Measurements from ENCODE around the gene AJUBA.

Gene AJUBA

GRCh38 chr14:22973217-22974032, 8.9 kb downstream of the AJUBA start:
- no peak overlapping the region for H2AFZ ChIP-seq (ENCODE audit: low read depth, low read length)
- peaks cover 41% of the 10 kb centered on the region for H3K36me3 ChIP-seq (ENCODE audit: insufficient read depth, low read length)
- H3K27me3 ChIP-seq (ENCODE audit: insufficient read depth, low read length, poor library complexity): no peaks in the 10 kb centered on the region
- no peaks in the 10 kb centered on the region for H3K79me2 ChIP-seq (ENCODE audit: insufficient read depth, low read length)
- H3K4me2 ChIP-seq (ENCODE audit: insufficient read depth, low read length): no peak overlapping the region
- H3K4me3 ChIP-seq (ENCODE audit: low read depth in 1 of 2, low read length in 2 of 2): no peak overlapping the region
- no peak overlapping the region for H3K9ac ChIP-seq (ENCODE audit: low read depth, low read length)
- TF ChIP-seq CTCF (IDR thresholded peaks at IDR 0.05; ENCODE audit: borderline replicate concordance, extremely low read depth, low read length, poor library complexity, severe bottlenecking) (peak; percentile 77), EZH2 (IDR thresholded peaks at IDR 0.05; ENCODE audit: borderline replicate concordance, low read depth, low read length, severe bottlenecking) (no peak)
- ATAC-seq (ENCODE audit: insufficient read depth, low read depth) (peak; percentile 77), DNase-seq (peak; percentile 42)
- peaks cover 5% of the 10 kb centered on the region for H4K20me1 ChIP-seq (ENCODE audit: insufficient read depth, low read length)
- no peak overlapping the region for H3K27ac ChIP-seq (ENCODE audit: low read length)
- 0 out of 2 replicates have a peak, but pooled peaks cover 3% of the 10 kb centered on the region for H3K4me1 ChIP-seq (ENCODE audit: insufficient read depth, low read length)
- no peaks in the 10 kb centered on the region for H3K9me3 ChIP-seq (ENCODE audit: insufficient read depth, low read length, severe bottlenecking)

- no peaks in the 10 kb centered on the region for H3K9me3 ChIP-seq (ENCODE audit: insufficient read depth, low read length, severe bottlenecking)
- H3K4me3 ChIP-seq (ENCODE audit: low read depth in 1 of 2, low read length in 2 of 2): no peak overlapping the region
- no peak overlapping the region for H2AFZ ChIP-seq (ENCODE audit: low read depth, low read length)
- no peak overlapping the region for H3K9ac ChIP-seq (ENCODE audit: low read depth, low read length)
- no peaks in the 10 kb centered on the region for H3K4me1 ChIP-seq (ENCODE audit: insufficient read depth, low read length)
- H3K4me2 ChIP-seq (ENCODE audit: insufficient read depth, low read length): no peak overlapping the region
- H3K79me2 ChIP-seq (ENCODE audit: insufficient read depth, low read length): no peaks in the 10 kb centered on the region
- no peaks in the 10 kb centered on the region for H3K27me3 ChIP-seq (ENCODE audit: insufficient read depth, low read length, poor library complexity)
- H3K36me3 ChIP-seq (ENCODE audit: insufficient read depth, low read length): peaks cover 36% of the 10 kb centered on the region
- DNase-seq: no peak
- ATAC-seq (ENCODE audit: insufficient read depth, low read depth): no peak
- peaks cover 5% of the 10 kb centered on the region for H4K20me1 ChIP-seq (ENCODE audit: insufficient read depth, low read length)
- no peak overlapping the region for H3K27ac ChIP-seq (ENCODE audit: low read length)
- TF ChIP-seq CTCF (IDR thresholded peaks at IDR 0.05; ENCODE audit: borderline replicate concordance, extremely low read depth, low read length, poor library complexity, severe bottlenecking) (no peak), EZH2 (IDR thresholded peaks at IDR 0.05; ENCODE audit: borderline replicate concordance, low read depth, low read length, severe bottlenecking) (no peak)
Observed at GRCh38 chr14:22972313-22972930, 9.9 kb downstream of the AJUBA start.

DNA sequence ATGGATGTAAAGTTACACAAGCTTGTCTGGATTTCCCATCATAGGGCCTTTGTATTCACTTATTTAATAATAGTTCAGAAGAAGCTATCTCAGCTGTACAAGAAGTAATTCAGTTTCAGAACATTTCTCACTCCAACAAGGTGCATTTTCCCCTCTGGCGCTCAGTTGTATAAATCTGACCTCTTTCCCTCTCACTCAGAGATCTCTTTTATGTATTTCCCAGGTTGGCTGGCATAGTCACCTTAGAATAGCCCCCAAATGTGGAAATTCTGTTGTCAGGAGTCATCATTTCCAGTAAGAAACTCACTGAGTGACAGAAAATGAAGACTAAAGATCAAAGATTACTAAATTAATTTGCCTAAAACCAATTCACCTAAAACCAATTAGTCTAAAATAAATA, 11.2 kb downstream of the AJUBA start:
- no peak overlapping the region for H3K9ac ChIP-seq (ENCODE audit: low read depth, low read length)
- no peaks in the 10 kb centered on the region for H3K4me1 ChIP-seq (ENCODE audit: insufficient read depth, low read length)
- no peak overlapping the region for H3K4me2 ChIP-seq (ENCODE audit: insufficient read depth, low read length)
- no peak for TF ChIP-seq EZH2 (IDR thresholded peaks at IDR 0.05; ENCODE audit: borderline replicate concordance, low read depth, low read length, severe bottlenecking)
- no peak for TF ChIP-seq CTCF (IDR thresholded peaks at IDR 0.05; ENCODE audit: borderline replicate concordance, extremely low read depth, low read length, poor library complexity, severe bottlenecking)
- H3K36me3 ChIP-seq (ENCODE audit: insufficient read depth, low read length): peaks cover 28% of the 10 kb centered on the region
- no peak overlapping the region for H2AFZ ChIP-seq (ENCODE audit: low read depth, low read length)
- ATAC-seq (ENCODE audit: insufficient read depth, low read depth): no peak
- H3K27me3 ChIP-seq (ENCODE audit: insufficient read depth, low read length, poor library complexity): no peaks in the 10 kb centered on the region
- DNase-seq: no peak
- H4K20me1 ChIP-seq (ENCODE audit: insufficient read depth, low read length): peaks cover 5% of the 10 kb centered on the region
- no peaks in the 10 kb centered on the region for H3K79me2 ChIP-seq (ENCODE audit: insufficient read depth, low read length)
- no peak overlapping the region for H3K4me3 ChIP-seq (ENCODE audit: low read depth in 1 of 2, low read length in 2 of 2)
- no peak overlapping the region for H3K27ac ChIP-seq (ENCODE audit: low read length)
- H3K9me3 ChIP-seq (ENCODE audit: insufficient read depth, low read length, severe bottlenecking): no peaks in the 10 kb centered on the region
